ENCODE measurements around the gene IGF2R. TPM values are rescaled to one million over a fixed set of nuclear protein-coding genes. Genes with fewer than 3 reads are reported as not detected.

IGF2R gene
- total RNA-seq, 4 donors from 2014 or later = 56.6 to 134 (median 108) TPM

DNA sequence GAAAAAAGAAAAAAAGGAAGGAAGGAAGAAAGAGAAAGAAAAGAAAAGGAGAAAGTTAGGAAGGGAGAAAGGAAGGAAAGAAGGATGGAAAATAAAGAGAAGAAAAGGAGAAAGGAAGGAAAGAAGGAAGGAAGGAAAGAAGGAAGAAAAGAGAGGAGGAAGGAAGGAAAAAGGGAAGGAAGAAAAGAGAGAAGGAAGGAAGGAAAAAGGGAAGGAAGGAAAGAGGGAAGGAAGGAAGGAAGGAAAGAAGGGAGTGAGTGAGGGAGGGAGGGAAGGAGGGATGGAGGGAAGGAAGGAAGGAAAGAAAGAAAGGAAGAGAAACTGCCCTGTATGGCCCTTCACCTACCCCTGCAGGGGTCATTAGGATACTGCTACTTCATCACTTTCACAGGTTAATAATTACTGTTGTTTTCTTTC lies 12.9 kb upstream of the IGF2R start:
- in situ Hi-C loops (cut with MboI; ENCODE audit: low sequenced_read_pairs in 4 of 4) = loop anchor here in 1 of 4 donors (25.0 kb wide), 1 partner anchor 269 kb away; the partner anchor contains the start of gene SOD2

GRCh38 chr6:159957071-159957673 lies 11.7 kb upstream of the IGF2R start:
- no peak overlapping the region for H3K27ac ChIP-seq
- H3K9me3 ChIP-seq = no peaks in the 10 kb centered on the region
- no peaks in the 10 kb centered on the region for H3K36me3 ChIP-seq
- H3K27me3 ChIP-seq = no peaks in the 10 kb centered on the region
- ATAC-seq (no peak), DNase-seq (no peak)
- TF ChIP-seq POLR2A (IDR thresholded peaks at IDR 0.05) (no peak), CTCF (IDR thresholded peaks at IDR 0.05 in 4 of 5, conservative IDR thresholded peaks at IDR 0.05 in 1 of 5) (no peak)
- in situ Hi-C loops (cut with MboI; ENCODE audit: low sequenced_read_pairs in 4 of 4) (loop anchor here in 1 of 4 donors (25.0 kb wide), 1 partner anchor 270 kb away; the partner anchor contains the start of gene SOD2), intact Hi-C loops (cut with DNase I; ENCODE audit: low total_unique reads) (no loop called here)
- H3K4me3 ChIP-seq = no peak overlapping the region
- H3K4me1 ChIP-seq = peaks cover 12 to 21% of the 10 kb centered on the region in 2 donors

More for the DNA sequence above, 12.9 kb upstream of the IGF2R start:
- no peak overlapping the region for H3K4me3 ChIP-seq
- no peak for DNase-seq
- peaks cover 12 to 28% of the 10 kb centered on the region in 2 donors for H3K4me1 ChIP-seq
- no peak overlapping the region for H3K27ac ChIP-seq
- no peaks in the 10 kb centered on the region for H3K36me3 ChIP-seq
- intact Hi-C loops (cut with DNase I; ENCODE audit: low total_unique reads) = no loop called here
- no peak for ATAC-seq
- TF ChIP-seq POLR2A (IDR thresholded peaks at IDR 0.05) (no peak), CTCF (IDR thresholded peaks at IDR 0.05 in 4 of 5, conservative IDR thresholded peaks at IDR 0.05 in 1 of 5) (no peak)
- H3K27me3 ChIP-seq = no peaks in the 10 kb centered on the region
- H3K9me3 ChIP-seq = no peaks in the 10 kb centered on the region

- no peaks in the 10 kb centered on the region for H3K27me3 ChIP-seq
- no peaks in the 10 kb centered on the region for H3K36me3 ChIP-seq
- no peak overlapping the region for H3K4me3 ChIP-seq
- in situ Hi-C loops (cut with MboI; ENCODE audit: low sequenced_read_pairs in 4 of 4) = loop anchor here in 1 of 4 donors (25.0 kb wide), 1 partner anchor 272 kb away; the partner anchor contains the start of gene SOD2
- H3K27ac ChIP-seq = peak overlapping the region; percentile 39 to 59 (median 46)
- no peaks in the 10 kb centered on the region for H3K9me3 ChIP-seq
- peak in 1 of 2 donors; percentile 41 for DNase-seq
- TF ChIP-seq CTCF (IDR thresholded peaks at IDR 0.05 in 4 of 5, conservative IDR thresholded peaks at IDR 0.05 in 1 of 5) (no peak), POLR2A (IDR thresholded peaks at IDR 0.05) (no peak)
- peaks cover 12 to 14% of the 10 kb centered on the region in 2 donors for H3K4me1 ChIP-seq
- peak; percentile 35 to 57 for ATAC-seq
- intact Hi-C loops (cut with DNase I; ENCODE audit: low total_unique reads) = no loop called here
Measured at GRCh38 chr6:159959165-159959975, 9.5 kb upstream of the IGF2R start.

- in situ Hi-C loops (cut with MboI; ENCODE audit: low sequenced_read_pairs in 4 of 4) = loop anchor here in 1 of 4 donors (25.0 kb wide), 1 partner anchor 273 kb away; the partner anchor contains the start of gene SOD2
- no peak for DNase-seq
- peak overlapping the region; percentile 39 to 59 (median 46) for H3K27ac ChIP-seq
Measured at GRCh38 chr6:159959976-159960384, 8.9 kb upstream of the IGF2R start.

More at GRCh38 chr6:159959976-159960384, 8.9 kb upstream of the IGF2R start:
- Histone ChIP-seq H3K9me3 (no peaks in the 10 kb centered on the region), H3K36me3 (no peaks in the 10 kb centered on the region), H3K4me3 (no peak overlapping the region), H3K27me3 (no peaks in the 10 kb centered on the region), H3K4me1 (peaks cover 12 to 14% of the 10 kb centered on the region in 2 donors)
- peak; percentile 37 to 68 for ATAC-seq
- intact Hi-C loops (cut with DNase I; ENCODE audit: low total_unique reads) = no loop called here
- TF ChIP-seq POLR2A (IDR thresholded peaks at IDR 0.05) (no peak), CTCF (IDR thresholded peaks at IDR 0.05 in 4 of 5, conservative IDR thresholded peaks at IDR 0.05 in 1 of 5) (no peak)

Data from gastrocnemius medialis (tissue), 4 donors.